ENCODE measurements around the gene SYNGR3. TPM values are rescaled to one million over a fixed set of nuclear protein-coding genes. Genes with fewer than 3 reads are reported as not detected.
"Not testable (repeated sequence)": the region's sequence is repeated elsewhere in the genome, so short reads cannot be mapped to it uniquely, and the experiment has no call there.

SYNGR3 gene
- total RNA-seq, 4 donors from 2014 or later, result 2.7 to 4.8 (median 2.9) TPM; not detected in 1

DNA sequence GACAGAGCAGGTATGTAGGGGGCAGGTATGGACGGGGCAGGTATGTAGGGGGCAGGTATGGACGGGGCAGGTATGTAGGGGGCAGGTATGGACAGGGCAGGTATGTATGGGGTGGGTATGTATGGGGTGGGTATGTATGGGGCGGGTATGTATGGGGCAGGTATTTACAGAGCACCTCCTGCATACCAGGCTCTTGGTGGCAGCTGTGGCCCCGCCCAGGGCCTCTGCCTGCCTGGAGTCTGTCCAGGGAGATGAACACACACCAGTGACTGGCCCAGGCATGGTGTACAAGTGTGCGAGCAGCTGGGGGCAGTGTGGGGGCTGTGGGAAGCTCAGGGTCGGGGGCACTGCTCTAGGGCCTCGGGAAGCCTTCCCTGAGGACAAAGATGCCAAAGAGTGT, 39.7 kb upstream of the SYNGR3 start:
- intact Hi-C loops (cut with DNase I; ENCODE audit: low total_unique reads), result no loop called here
- Histone ChIP-seq H3K4me3 (no peak overlapping the region), H3K36me3 (no peaks in the 10 kb centered on the region), H3K27me3 (no peaks in the 10 kb centered on the region), H3K4me1 (no peaks in the 10 kb centered on the region), H3K9me3 (no peaks in the 10 kb centered on the region), H3K27ac (no peak overlapping the region)
- 42% methylated on average over 7 of the region's 7 CpGs; no CpG with 5 or more reads in 1 of the 2 donors for WGBS, 2 donors (ENCODE audit: low coverage in 1 of 2)
- no peak for DNase-seq
- no peak for TF ChIP-seq POLR2A (IDR thresholded peaks at IDR 0.05)
- TF ChIP-seq, protein P1, sequence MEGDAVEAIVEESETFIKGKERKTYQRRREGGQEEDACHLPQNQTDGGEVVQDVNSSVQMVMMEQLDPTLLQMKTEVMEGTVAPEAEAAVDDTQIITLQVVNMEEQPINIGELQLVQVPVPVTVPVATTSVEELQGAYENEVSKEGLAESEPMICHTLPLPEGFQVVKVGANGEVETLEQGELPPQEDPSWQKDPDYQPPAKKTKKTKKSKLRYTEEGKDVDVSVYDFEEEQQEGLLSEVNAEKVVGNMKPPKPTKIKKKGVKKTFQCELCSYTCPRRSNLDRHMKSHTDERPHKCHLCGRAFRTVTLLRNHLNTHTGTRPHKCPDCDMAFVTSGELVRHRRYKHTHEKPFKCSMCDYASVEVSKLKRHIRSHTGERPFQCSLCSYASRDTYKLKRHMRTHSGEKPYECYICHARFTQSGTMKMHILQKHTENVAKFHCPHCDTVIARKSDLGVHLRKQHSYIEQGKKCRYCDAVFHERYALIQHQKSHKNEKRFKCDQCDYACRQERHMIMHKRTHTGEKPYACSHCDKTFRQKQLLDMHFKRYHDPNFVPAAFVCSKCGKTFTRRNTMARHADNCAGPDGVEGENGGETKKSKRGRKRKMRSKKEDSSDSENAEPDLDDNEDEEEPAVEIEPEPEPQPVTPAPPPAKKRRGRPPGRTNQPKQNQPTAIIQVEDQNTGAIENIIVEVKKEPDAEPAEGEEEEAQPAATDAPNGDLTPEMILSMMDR (IDR thresholded peaks at IDR 0.05), result no peak
- no peak for TF ChIP-seq EP300 (IDR thresholded peaks at IDR 0.05; ENCODE audit: low read depth)
- no peak for TF ChIP-seq POLR2AphosphoS5 (IDR thresholded peaks at IDR 0.05)
- in situ Hi-C loops (cut with MboI; ENCODE audit: low pct_ligation_motif_present in 1 of 4, low pct_unique_long_range_greater_than_20kb in 1 of 4, low sequenced_read_pairs in 3 of 4), result no loop called here

DNA sequence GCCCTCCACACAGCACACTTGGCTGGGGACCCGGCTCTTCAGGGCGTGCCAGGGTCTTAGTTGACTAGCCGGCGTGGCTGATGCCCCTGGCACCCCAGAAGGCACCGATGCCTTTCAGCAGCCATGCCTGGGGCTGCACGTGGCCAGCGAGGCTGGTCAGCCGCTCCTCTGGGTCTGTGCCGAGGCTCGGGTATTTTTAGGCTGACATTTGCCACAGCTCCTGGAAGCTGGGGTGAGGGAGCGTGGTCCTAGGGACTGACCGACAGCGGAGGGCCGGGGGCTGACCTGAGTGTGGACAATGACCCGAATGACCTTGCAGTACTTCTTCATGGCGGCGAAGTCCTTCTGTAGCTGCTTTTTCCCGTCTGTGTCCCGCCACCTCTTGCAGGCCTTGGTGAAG, 39.2 kb upstream of the SYNGR3 start:
- in situ Hi-C loops (cut with MboI; ENCODE audit: low pct_ligation_motif_present in 1 of 4, low pct_unique_long_range_greater_than_20kb in 1 of 4, low sequenced_read_pairs in 3 of 4), result no loop called here
- Histone ChIP-seq H3K27me3 (no peaks in the 10 kb centered on the region), H3K27ac (no peak overlapping the region), H3K4me3 (no peak overlapping the region), H3K4me1 (no peaks in the 10 kb centered on the region), H3K36me3 (no peaks in the 10 kb centered on the region), H3K9me3 (no peaks in the 10 kb centered on the region)
- no peak for TF ChIP-seq POLR2A (IDR thresholded peaks at IDR 0.05)
- intact Hi-C loops (cut with DNase I; ENCODE audit: low total_unique reads), result no loop called here
- DNase-seq, result no peak
- 90% methylated on average over 18 of the region's 19 CpGs; no CpG with 5 or more reads in 1 of the 2 donors for WGBS, 2 donors (ENCODE audit: low coverage in 1 of 2)

DNA sequence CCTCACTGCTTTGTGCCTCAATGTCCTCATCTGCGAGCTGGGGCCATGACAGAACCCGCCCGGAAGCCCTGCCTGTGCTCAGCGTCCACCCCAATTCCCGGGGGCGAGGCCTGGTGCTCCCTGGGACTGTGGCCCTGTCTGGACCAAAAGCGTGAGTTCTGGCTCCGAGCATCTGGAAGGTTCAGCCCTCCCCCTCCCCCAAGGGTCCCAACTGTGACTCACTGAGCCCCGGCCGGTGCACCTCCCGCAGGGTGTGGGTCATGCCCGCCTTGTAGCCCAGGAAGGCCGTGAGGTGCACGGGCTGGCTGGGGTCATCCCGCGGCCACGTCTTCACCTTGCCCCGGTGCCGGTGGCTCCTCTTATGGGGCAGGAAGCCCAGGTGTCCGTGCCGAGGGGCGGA, 36.0 kb upstream of the SYNGR3 start:
- Histone ChIP-seq H3K4me1 (peaks cover 0 to 2% (median 1%) of the 10 kb centered on the region in 4 donors), H3K4me3 (no peak overlapping the region), H3K27ac (no peak overlapping the region), H3K27me3 (no peaks in the 10 kb centered on the region), H3K36me3 (no peaks in the 10 kb centered on the region), H3K9me3 (no peaks in the 10 kb centered on the region)
- in situ Hi-C loops (cut with MboI; ENCODE audit: low pct_ligation_motif_present in 1 of 4, low pct_unique_long_range_greater_than_20kb in 1 of 4, low sequenced_read_pairs in 3 of 4) (no loop called here), intact Hi-C loops (cut with DNase I; ENCODE audit: low total_unique reads) (no loop called here)
- TF ChIP-seq POLR2A (IDR thresholded peaks at IDR 0.05) (no peak), EP300 (IDR thresholded peaks at IDR 0.05; ENCODE audit: low read depth) (no peak), POLR2AphosphoS5 (IDR thresholded peaks at IDR 0.05) (no peak)
- TF ChIP-seq, protein P1 (IDR thresholded peaks at IDR 0.05), result no peak
- no peak for DNase-seq
- 84% methylated on average over 22 of the region's 22 CpGs; no CpG with 5 or more reads in 1 of the 2 donors for WGBS, 2 donors (ENCODE audit: low coverage in 1 of 2)

DNA sequence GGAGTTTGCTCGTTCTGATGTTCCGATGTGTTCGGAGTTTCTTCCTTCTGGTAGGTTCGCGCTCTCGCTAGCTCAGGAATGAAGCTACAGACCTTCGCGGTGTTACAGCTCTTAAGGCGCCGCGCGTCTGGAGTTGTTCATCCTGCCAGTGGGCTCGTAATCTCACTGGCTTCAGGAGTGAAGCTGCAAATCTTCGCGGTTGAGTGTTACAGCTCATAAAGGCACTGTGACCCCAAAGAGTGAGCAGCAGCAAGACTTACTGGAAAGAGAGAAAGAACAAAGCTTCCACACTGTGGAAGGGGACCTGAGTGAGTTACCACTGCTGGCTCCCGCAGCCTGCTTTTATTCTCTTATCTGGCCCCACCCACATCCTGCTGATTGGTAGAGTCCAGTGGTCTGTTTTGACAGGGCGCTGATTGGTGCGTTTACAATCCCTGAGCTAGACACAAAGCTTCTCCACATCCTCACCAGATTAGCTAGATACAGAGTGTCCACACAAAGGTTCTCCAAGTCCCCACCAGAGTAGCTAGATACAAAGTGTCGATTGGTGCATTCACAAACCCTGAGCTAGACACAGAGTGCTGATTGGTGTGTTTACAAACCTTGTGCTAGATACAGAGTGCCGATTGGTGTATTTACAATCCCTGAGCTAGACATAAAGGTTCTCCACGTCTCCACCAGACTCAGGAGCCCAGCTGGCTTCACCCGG, 32.2 kb upstream of the SYNGR3 start:
- intact Hi-C loops (cut with DNase I; ENCODE audit: low total_unique reads); DNase-seq; H3K4me3 ChIP-seq; in situ Hi-C loops (cut with MboI; ENCODE audit: low pct_ligation_motif_present in 1 of 4, low pct_unique_long_range_greater_than_20kb in 1 of 4, low sequenced_read_pairs in 3 of 4); H3K27me3 ChIP-seq; H3K9me3 ChIP-seq; H3K27ac ChIP-seq: not testable (repeated sequence)
- WGBS, 2 donors (ENCODE audit: low coverage in 1 of 2), result 80 to 89% methylated on average over 8 to 20 of the region's 22 CpGs
- H3K36me3 ChIP-seq, result peaks cover 0 to 13% (median 6%) of the 10 kb centered on the region in 4 donors
- peaks cover 8 to 23% (median 21%) of the 10 kb centered on the region in 4 donors for H3K4me1 ChIP-seq

DNA sequence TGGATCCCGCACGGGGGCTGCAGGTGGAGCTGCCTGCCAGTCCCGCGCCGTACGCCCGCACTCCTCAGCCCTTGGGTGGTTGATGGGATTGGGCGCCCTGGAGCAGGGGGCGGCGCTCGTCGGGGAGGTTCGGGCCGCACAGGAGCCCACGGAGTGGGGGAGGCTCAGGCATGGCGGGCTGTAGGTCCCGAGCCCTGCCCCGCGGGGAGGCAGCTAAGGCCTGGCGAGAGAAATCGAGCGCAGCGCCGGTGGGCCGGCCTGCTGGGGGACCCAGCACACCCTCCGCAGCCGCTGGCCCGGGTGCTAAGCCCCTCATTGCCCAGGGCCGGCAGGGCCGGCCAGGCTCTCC, 31.7 kb upstream of the SYNGR3 start:
- 89% methylated on average over 16 of the region's 30 CpGs; no CpG with 5 or more reads in 1 of the 2 donors for WGBS, 2 donors (ENCODE audit: low coverage in 1 of 2)
- in situ Hi-C loops (cut with MboI; ENCODE audit: low pct_ligation_motif_present in 1 of 4, low pct_unique_long_range_greater_than_20kb in 1 of 4, low sequenced_read_pairs in 3 of 4); DNase-seq; H3K9me3 ChIP-seq; H3K27ac ChIP-seq; intact Hi-C loops (cut with DNase I; ENCODE audit: low total_unique reads); H3K27me3 ChIP-seq; H3K4me3 ChIP-seq: not testable (repeated sequence)
- Histone ChIP-seq H3K36me3 (peaks cover 0 to 16% (median 6%) of the 10 kb centered on the region in 4 donors), H3K4me1 (peaks cover 8 to 27% (median 22%) of the 10 kb centered on the region in 4 donors)
